ENCODE data around the gene NINL. TPM values are rescaled to one million over a fixed set of nuclear protein-coding genes. Genes with fewer than 3 reads are reported as not detected.

Gene NINL
- total RNA-seq, 1 donor from 2014 or later, result 86.8 TPM

GRCh38 chr20:25493748-25494505 lies 91.4 kb downstream of the NINL start:
- H3K9me3 Mint-ChIP-seq (ENCODE audit: unreplicated experiment), result peaks cover 6% of the 10 kb centered on the region
- H3K36me3 Mint-ChIP-seq (ENCODE audit: unreplicated experiment), result peaks cover 8% of the 10 kb centered on the region
- no peak for DNase-seq
- no peak overlapping the region for H3K4me3 Mint-ChIP-seq (ENCODE audit: unreplicated experiment)
- H3K27me3 Mint-ChIP-seq (ENCODE audit: unreplicated experiment), result peaks cover 18% of the 10 kb centered on the region
- H3K4me1 Mint-ChIP-seq (ENCODE audit: low read depth, unreplicated experiment), result peaks cover 1% of the 10 kb centered on the region
- TF ChIP-seq CTCF (IDR thresholded peaks at IDR 0.05; ENCODE audit: partially characterized antibody, unreplicated experiment), result no peak
- H3K27ac Mint-ChIP-seq (ENCODE audit: unreplicated experiment), result peak overlapping the region; percentile 43

- H3K4me3 Mint-ChIP-seq (ENCODE audit: unreplicated experiment), result no peak overlapping the region
- peaks cover 18% of the 10 kb centered on the region for H3K27me3 Mint-ChIP-seq (ENCODE audit: unreplicated experiment)
- H3K9me3 Mint-ChIP-seq (ENCODE audit: unreplicated experiment), result peaks cover 6% of the 10 kb centered on the region
- TF ChIP-seq CTCF (IDR thresholded peaks at IDR 0.05; ENCODE audit: partially characterized antibody, unreplicated experiment), result no peak
- peaks cover 1% of the 10 kb centered on the region for H3K4me1 Mint-ChIP-seq (ENCODE audit: low read depth, unreplicated experiment)
- peaks cover 8% of the 10 kb centered on the region for H3K36me3 Mint-ChIP-seq (ENCODE audit: unreplicated experiment)
- no peak overlapping the region for H3K27ac Mint-ChIP-seq (ENCODE audit: unreplicated experiment)
- DNase-seq, result no peak
Observed at GRCh38 chr20:25493137-25493536, 92.2 kb downstream of the NINL start.

- H3K9me3 Mint-ChIP-seq (ENCODE audit: unreplicated experiment), result peaks cover 4% of the 10 kb centered on the region
- H3K4me1 Mint-ChIP-seq (ENCODE audit: low read depth, unreplicated experiment), result peaks cover 5% of the 10 kb centered on the region
- no peak for TF ChIP-seq CTCF (IDR thresholded peaks at IDR 0.05; ENCODE audit: partially characterized antibody, unreplicated experiment)
- no peak overlapping the region for H3K4me3 Mint-ChIP-seq (ENCODE audit: unreplicated experiment)
- no peak overlapping the region for H3K27ac Mint-ChIP-seq (ENCODE audit: unreplicated experiment)
- H3K27me3 Mint-ChIP-seq (ENCODE audit: unreplicated experiment), result peaks cover 14% of the 10 kb centered on the region
- no peak for DNase-seq
- H3K36me3 Mint-ChIP-seq (ENCODE audit: unreplicated experiment), result peaks cover 5% of the 10 kb centered on the region
Observed at GRCh38 chr20:25491446-25492038, 93.8 kb downstream of the NINL start.

GRCh38 chr20:25490656-25491445 lies 94.5 kb downstream of the NINL start:
- Mint-ChIP-seq H3K27me3 (ENCODE audit: unreplicated experiment) (peaks cover 11% of the 10 kb centered on the region), H3K4me3 (ENCODE audit: unreplicated experiment) (no peak overlapping the region), H3K36me3 (ENCODE audit: unreplicated experiment) (peaks cover 4% of the 10 kb centered on the region), H3K27ac (ENCODE audit: unreplicated experiment) (no peak overlapping the region), H3K9me3 (ENCODE audit: unreplicated experiment) (peaks cover 6% of the 10 kb centered on the region), H3K4me1 (ENCODE audit: low read depth, unreplicated experiment) (peaks cover 10% of the 10 kb centered on the region)
- no peak for DNase-seq
- TF ChIP-seq CTCF (IDR thresholded peaks at IDR 0.05; ENCODE audit: partially characterized antibody, unreplicated experiment), result no peak
